Neuronal stem cell (in vitro differentiated cells): Measurements from ENCODE around the gene WDR1.

Experiments used
- DNase-seq: peaks from one replicate; pipeline ENCODE4 v3.0.0-alpha.2; 2013; ENCODE audit warnings: low spot score
- H2AFZ ChIP-seq: one replicate; pipeline ENCODE4 v1.6.1; 2013; ENCODE audit warnings: mild to moderate bottlenecking, low read length, inconsistent platforms
- H2AK5ac ChIP-seq: 2 replicates; pipeline ENCODE4 v1.6.1; 2013; ENCODE audit warnings: low read depth, mild to moderate bottlenecking, inconsistent platforms, low read length, moderate library complexity, mixed read lengths
- H2BK120ac ChIP-seq: 2 replicates; pipeline ENCODE4 v1.6.1; 2013; ENCODE audit warnings: low read depth, mild to moderate bottlenecking, inconsistent platforms, low read length, moderate library complexity, mixed read lengths
- H2BK12ac ChIP-seq: one replicate; pipeline ENCODE4 v1.6.1; 2013; ENCODE audit warnings: low read length, inconsistent platforms
- H2BK15ac ChIP-seq: 2 replicates; pipeline ENCODE4 v1.6.1; 2013; ENCODE audit warnings: mild to moderate bottlenecking, low read length, inconsistent platforms, mixed read lengths
- H2BK5ac ChIP-seq: one replicate; pipeline ENCODE4 v1.6.1; 2013; ENCODE audit warnings: inconsistent platforms, mild to moderate bottlenecking, low read length, moderate library complexity
- H3K14ac ChIP-seq: one replicate; pipeline ENCODE4 v1.6.1; 2013; ENCODE audit warnings: low read length, inconsistent platforms
- H3K18ac ChIP-seq: 2 replicates; pipeline ENCODE4 v1.6.1; 2013; ENCODE audit warnings: low read length, inconsistent platforms
- H3K23ac ChIP-seq: 2 replicates; pipeline ENCODE4 v1.6.1; 2013; ENCODE audit warnings: low read depth, mild to moderate bottlenecking, mixed read lengths, low read length, inconsistent platforms; ENCODE audit not compliant: poor library complexity
- H3K27ac ChIP-seq: replicated peaks from 3 replicates; pipeline ENCODE4 v1.5.1; 2013; ENCODE audit warnings: low read length, inconsistent platforms
- H3K27me3 ChIP-seq, 3 experiments: 2 replicates each; pipeline ENCODE4 v1.6.1; 2013; ENCODE audit warnings: low read length in 3 of 3, mild to moderate bottlenecking in 2 of 3, inconsistent platforms in 1 of 3, low read depth in 1 of 3, mixed read lengths in 1 of 3, moderate library complexity in 1 of 3; ENCODE audit not compliant: control insufficient read depth in 3 of 3, insufficient read depth in 3 of 3
- H3K36me3 ChIP-seq, 2 donors: replicated peaks in 1 of 2; 2 replicates each; pipeline ENCODE4 v1.6.1; 2013; ENCODE audit warnings: low read length in 2 of 2; ENCODE audit not compliant: control insufficient read depth in 2 of 2, insufficient read depth in 2 of 2
- H3K4ac ChIP-seq: 2 replicates; pipeline ENCODE4 v1.6.1; 2013; ENCODE audit warnings: inconsistent platforms, mild to moderate bottlenecking, low read length, moderate library complexity
- H3K4me1 ChIP-seq, 2 donors: 1 replicate in 1 of 2; 2 replicates in 1 of 2; pipeline ENCODE4 v1.6.1; 2013; ENCODE audit warnings: low read length in 2 of 2, low read depth in 1 of 2; ENCODE audit not compliant: control insufficient read depth in 2 of 2, insufficient read depth in 1 of 2
- H3K4me2 ChIP-seq: one replicate; pipeline ENCODE4 v1.6.1; 2013; ENCODE audit warnings: mild to moderate bottlenecking, low read length, inconsistent platforms; ENCODE audit not compliant: insufficient read depth, poor library complexity, severe bottlenecking
- H3K4me3 ChIP-seq, 2 donors: 2 replicates each; pipeline ENCODE4 v1.5.1; 2013; ENCODE audit warnings: low read length in 2 of 2, mild to moderate bottlenecking in 2 of 2, inconsistent platforms in 1 of 2, moderate library complexity in 1 of 2
- H3K79me1 ChIP-seq: one replicate; pipeline ENCODE4 v1.6.1; 2013; ENCODE audit warnings: low read depth, mild to moderate bottlenecking, inconsistent platforms, low read length, moderate library complexity
- H3K9ac ChIP-seq: one replicate; pipeline ENCODE4 v1.6.1; 2013; ENCODE audit warnings: mild to moderate bottlenecking, low read depth, low read length, inconsistent platforms; ENCODE audit not compliant: poor library complexity
- H3K9me3 ChIP-seq, 2 donors: replicated peaks in 1 of 2; 2 replicates each; pipeline versions ENCODE3 to v1.6.1; 2013; ENCODE audit warnings: low read length in 2 of 2, mild to moderate bottlenecking in 2 of 2, inconsistent platforms in 1 of 2, low read depth in 1 of 2, mixed read lengths in 1 of 2, moderate library complexity in 1 of 2; ENCODE audit not compliant: control insufficient read depth in 2 of 2, insufficient read depth in 1 of 2
- H4K8ac ChIP-seq: one replicate; pipeline ENCODE4 v1.6.1; 2013; ENCODE audit warnings: low read depth, mild to moderate bottlenecking, inconsistent platforms, low read length, moderate library complexity
- H4K91ac ChIP-seq: one replicate; pipeline ENCODE4 v1.6.1; 2013; ENCODE audit warnings: low read length, low read depth, mild to moderate bottlenecking, inconsistent platforms; ENCODE audit not compliant: poor library complexity
- WGBS, 2 donors: extraction: QIAGEN DNeasy Blood & Tissue Kit; methylation state at CpG; one replicate each; pipeline ENCODE4 v1.1.7; 2013; ENCODE audit warnings: missing lambda C conversion rate in 2 of 2, mixed read lengths in 1 of 2; ENCODE audit not compliant: insufficient read length in 2 of 2, insufficient replicate concordance in 1 of 2; ENCODE audit errors: extremely low coverage in 2 of 2; 5-methylcytosine and 5-hydroxymethylcytosine counted together

The WDR1 gene

DNA sequence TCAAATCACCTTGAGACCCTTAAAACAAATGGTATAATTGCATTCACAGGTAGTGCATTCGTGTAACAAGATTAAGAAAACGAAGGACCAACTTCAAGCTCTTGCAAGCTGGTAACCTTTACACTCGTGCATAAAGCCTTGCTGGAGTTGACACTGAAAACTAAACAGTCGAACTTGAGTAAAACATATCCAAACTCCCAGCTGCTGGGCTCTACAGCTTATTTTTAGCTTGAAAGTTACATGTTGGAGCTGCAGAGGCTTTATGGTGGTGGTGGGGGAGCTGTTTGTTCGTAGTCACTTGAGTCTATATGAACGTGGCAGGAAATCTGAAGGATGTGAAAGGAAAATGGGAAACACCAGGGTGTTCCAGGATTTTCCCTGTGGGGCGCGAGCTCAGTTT is 2.7 kb upstream of the WDR1 start:
- H2AK5ac ChIP-seq = no peak overlapping the region
- no peak overlapping the region for H3K18ac ChIP-seq
- H3K36me3 ChIP-seq = peaks cover 8 to 16% of the 10 kb centered on the region in 2 donors
- no peak overlapping the region for H2AFZ ChIP-seq
- H3K4me1 ChIP-seq = peaks cover 19 to 27% of the 10 kb centered on the region in 2 donors
- no peak overlapping the region for H3K14ac ChIP-seq
- no peaks in the 10 kb centered on the region for H3K27me3 ChIP-seq
- no peak overlapping the region for H2BK12ac ChIP-seq
- H3K4me3 ChIP-seq = no peak overlapping the region
- H2BK120ac ChIP-seq = no peak overlapping the region
- H2BK5ac ChIP-seq = no peak overlapping the region
- H3K27ac ChIP-seq = no peak overlapping the region
- WGBS, 2 donors = no CpG with 5 or more reads among the region's 8 CpGs
- H3K9ac ChIP-seq = no peak overlapping the region
- no peak overlapping the region for H2BK15ac ChIP-seq
- H3K4me2 ChIP-seq = no peak overlapping the region
- no peaks in the 10 kb centered on the region for H3K9me3 ChIP-seq
- H3K23ac ChIP-seq = no peak overlapping the region
- H4K91ac ChIP-seq = no peak overlapping the region
- no peak overlapping the region for H3K4ac ChIP-seq
- peaks cover 4% of the 10 kb centered on the region for H3K79me1 ChIP-seq
- H4K8ac ChIP-seq = no peak overlapping the region
- DNase-seq = no peak

DNA sequence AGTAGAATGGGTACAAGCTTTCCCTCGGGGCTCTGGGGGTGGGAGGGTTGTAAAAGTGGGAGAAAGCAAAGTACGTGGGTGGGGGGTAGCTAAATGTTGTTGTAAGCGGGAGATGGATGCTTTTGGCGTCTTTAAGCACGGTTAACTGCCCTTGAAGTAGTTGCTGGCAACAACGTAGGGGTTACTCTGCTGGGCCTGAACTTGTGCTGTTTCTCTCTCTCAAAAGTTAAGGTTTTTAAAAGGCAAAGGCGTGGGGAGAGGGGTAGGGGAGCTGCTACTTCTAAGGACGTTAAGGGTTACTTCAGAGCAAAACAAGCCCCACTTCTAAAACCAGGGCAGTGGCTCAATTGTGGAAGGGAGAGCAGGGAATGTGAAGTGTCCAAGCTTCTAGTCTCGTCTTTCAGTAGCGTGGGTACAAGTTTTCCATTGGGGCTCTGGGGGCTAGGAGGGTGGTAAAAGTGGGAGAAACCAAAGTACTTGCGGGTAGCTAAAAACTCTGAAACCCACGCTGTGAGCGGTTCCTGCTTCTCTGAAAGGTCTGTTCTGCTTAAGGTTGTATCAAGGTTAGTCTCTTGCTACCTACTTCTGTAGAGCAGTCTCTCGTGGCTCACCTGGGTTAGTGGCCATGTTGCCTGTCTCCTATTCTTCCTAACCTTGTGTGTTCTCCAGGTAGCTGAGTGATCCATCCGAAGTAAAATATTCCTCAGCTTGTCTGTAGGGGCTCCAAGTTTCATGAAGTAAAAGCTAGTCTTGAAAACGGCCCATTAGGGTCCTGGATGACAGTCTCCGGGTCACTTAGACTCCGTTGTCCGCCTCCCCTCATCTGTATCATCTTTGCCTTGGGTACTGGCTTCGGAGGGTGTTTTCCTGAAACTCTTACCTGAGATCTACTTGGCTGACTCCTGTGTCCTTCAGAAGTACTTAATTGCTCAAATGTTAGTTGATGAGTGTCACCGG is 1.7 kb upstream of the WDR1 start:
- Histone ChIP-seq H2BK5ac (no peak overlapping the region), H3K4me2 (no peak overlapping the region), H3K36me3 (peaks cover 17 to 26% of the 10 kb centered on the region in 2 donors), H3K4ac (no peak overlapping the region), H3K4me1 (peaks cover 13 to 18% of the 10 kb centered on the region in 2 donors), H2AK5ac (no peak overlapping the region), H3K14ac (no peak overlapping the region), H3K27ac (no peak overlapping the region), H3K79me1 (peaks cover 5% of the 10 kb centered on the region), H3K9me3 (no peaks in the 10 kb centered on the region), H2BK15ac (no peak overlapping the region), H3K9ac (no peak overlapping the region), H4K91ac (no peak overlapping the region), H4K8ac (no peak overlapping the region), H3K4me3 (no peak overlapping the region), H2BK120ac (no peak overlapping the region), H3K27me3 (no peaks in the 10 kb centered on the region), H2BK12ac (no peak overlapping the region), H3K23ac (no peak overlapping the region), H3K18ac (no peak overlapping the region), H2AFZ (no peak overlapping the region)
- no CpG with 5 or more reads among the region's 21 CpGs for WGBS, 2 donors
- DNase-seq = no peak

DNA sequence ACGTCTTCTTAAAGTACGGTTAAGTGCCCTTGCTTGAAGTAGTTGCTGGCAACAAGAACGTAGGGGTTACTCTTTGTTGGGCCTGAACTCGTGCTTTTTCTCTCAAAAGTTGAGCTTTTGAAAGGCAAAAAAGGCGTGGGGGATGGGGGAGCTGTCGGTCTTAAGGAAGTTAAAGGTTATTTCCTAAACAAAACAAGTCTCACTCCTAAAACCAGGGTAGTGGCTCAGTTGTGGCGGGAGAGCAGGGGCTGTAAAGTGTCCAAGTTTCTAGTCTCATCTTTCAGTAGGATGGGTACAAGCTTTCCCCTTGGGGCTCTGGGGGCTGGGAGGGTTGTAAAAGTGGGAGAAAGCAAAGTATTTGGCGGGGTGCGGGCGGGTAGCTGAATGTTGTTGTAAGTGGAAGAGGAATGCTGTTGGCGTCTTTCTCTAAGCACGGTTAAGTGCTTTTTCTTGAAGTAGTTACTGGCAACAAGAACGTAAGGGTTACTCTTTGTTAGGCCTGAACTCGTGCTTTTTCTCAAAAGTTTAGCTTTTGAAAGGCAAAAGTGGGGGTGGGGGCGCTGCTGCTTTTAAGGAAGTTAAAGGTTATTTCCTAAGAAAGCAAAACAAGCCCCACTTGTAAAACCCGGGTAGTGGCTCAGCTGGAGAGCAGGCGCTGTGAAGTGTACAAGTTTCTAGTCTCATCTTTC is 904 bp upstream of the WDR1 start:
- H2BK12ac ChIP-seq = no peak overlapping the region
- WGBS, 2 donors = no CpG with 5 or more reads among the region's 17 CpGs
- no peak overlapping the region for H2AK5ac ChIP-seq
- H3K4ac ChIP-seq = no peak overlapping the region
- no peak overlapping the region for H3K23ac ChIP-seq
- H3K4me2 ChIP-seq = peak overlapping the region; percentile 54
- no peak overlapping the region for H4K91ac ChIP-seq
- H3K36me3 ChIP-seq = peaks cover 24 to 34% of the 10 kb centered on the region in 2 donors
- no peaks in the 10 kb centered on the region for H3K27me3 ChIP-seq
- H3K27ac ChIP-seq = peak overlapping the region; percentile 50
- peak overlapping the region; percentile 12 for H3K18ac ChIP-seq
- H3K9me3 ChIP-seq = no peaks in the 10 kb centered on the region
- peak overlapping the region; percentile 55 for H2AFZ ChIP-seq
- H3K4me3 ChIP-seq = peak overlapping the region; percentile 59 to 82
- H3K14ac ChIP-seq = no peak overlapping the region
- H4K8ac ChIP-seq = no peak overlapping the region
- no peak overlapping the region for H2BK15ac ChIP-seq
- peaks cover 5% of the 10 kb centered on the region for H3K79me1 ChIP-seq
- no peak overlapping the region for H2BK120ac ChIP-seq
- peaks cover 10 to 13% of the 10 kb centered on the region in 2 donors for H3K4me1 ChIP-seq
- no peak overlapping the region for H2BK5ac ChIP-seq
- peak overlapping the region; percentile 17 for H3K9ac ChIP-seq
- DNase-seq = no peak
